Measurements from ENCODE around the gene LALBA.
"Not testable (repeated sequence)": the region's sequence is repeated elsewhere in the genome, so short reads cannot be mapped to it uniquely, and the experiment has no call there.

LALBA gene

DNA sequence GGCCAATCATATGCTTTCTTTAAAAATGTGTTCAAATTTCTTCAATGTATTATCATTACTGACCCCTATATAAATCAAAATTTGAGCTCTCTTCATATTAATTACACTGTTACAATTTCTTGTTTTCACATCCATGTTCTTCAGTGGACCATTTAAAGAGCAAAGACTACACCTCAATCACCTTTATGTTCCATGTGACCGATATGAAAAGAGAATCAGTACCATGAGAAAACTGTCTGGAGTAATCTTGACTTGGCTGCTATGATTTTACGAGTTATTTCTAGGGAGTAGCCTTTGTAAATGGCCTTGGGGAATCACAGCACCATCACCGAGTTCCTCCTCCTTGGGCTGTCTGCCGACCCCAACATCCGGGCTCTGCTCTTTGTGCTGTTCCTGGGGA is 44.5 kb downstream of the LALBA start, which contains the start of gene OR8S1:
Gene OR8S1, plus strand, starts transcription at position 301 of the 400 bp plus-strand sequence. Its CDS starts 0 bp downstream, at position 301.
- Histone ChIP-seq H3K27ac (ENCODE audit: low read length) (no peak within 1 kb of the TSS), H3K36me3 (ENCODE audit: insufficient read depth, low read depth, low read length) (no peaks in the 10 kb centered on the region), H3K27me3 (ENCODE audit: insufficient read depth, low read length) (no peaks in the 10 kb centered on the region), H3K9me3 (ENCODE audit: insufficient read depth, low read depth, low read length) (no peaks in the 10 kb centered on the region), H3K4me1 (ENCODE audit: insufficient read depth, low read length) (no peaks in the 10 kb centered on the region), H3K9ac (ENCODE audit: low read depth, low read length) (no peak within 1 kb of the TSS), H3K4me3 (ENCODE audit: low read length) (no peak within 1 kb of the TSS)

DNA sequence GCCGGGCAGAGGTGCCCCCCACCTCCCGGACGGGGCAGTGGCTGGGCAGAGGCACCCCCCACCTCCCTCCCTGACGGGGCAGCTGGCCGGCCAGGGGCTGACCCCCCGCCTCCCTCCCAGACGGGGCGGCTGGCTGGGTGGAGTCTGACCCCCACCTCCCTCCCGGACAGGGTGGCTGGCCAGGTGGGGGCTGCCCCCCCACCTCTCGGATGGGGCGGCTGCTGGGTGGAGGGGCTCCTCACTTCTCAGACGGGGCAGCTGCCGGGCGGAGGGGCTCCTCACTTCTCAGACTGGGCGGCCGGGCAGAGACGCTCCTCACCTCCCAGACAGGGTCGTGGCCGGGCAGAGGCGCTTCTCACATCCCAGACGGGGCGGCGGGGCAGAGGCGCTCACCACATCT is 49.5 kb downstream of the LALBA start:
- not testable (repeated sequence) for H3K36me3 ChIP-seq (ENCODE audit: insufficient read depth, low read depth, low read length); H3K27me3 ChIP-seq (ENCODE audit: insufficient read depth, low read length); H3K9me3 ChIP-seq (ENCODE audit: insufficient read depth, low read depth, low read length); H3K9ac ChIP-seq (ENCODE audit: low read depth, low read length); H3K4me3 ChIP-seq (ENCODE audit: low read length); H3K27ac ChIP-seq (ENCODE audit: low read length); H3K4me1 ChIP-seq (ENCODE audit: insufficient read depth, low read length)

Measured in iPS-20b (cell line).